ENCODE measurements around the gene GPR141. TPM values are rescaled to one million over a fixed set of nuclear protein-coding genes. Genes with fewer than 3 reads are reported as not detected.

The GPR141 gene
- total RNA-seq, 1 donor from 2014 or later = 0.33 TPM

DNA sequence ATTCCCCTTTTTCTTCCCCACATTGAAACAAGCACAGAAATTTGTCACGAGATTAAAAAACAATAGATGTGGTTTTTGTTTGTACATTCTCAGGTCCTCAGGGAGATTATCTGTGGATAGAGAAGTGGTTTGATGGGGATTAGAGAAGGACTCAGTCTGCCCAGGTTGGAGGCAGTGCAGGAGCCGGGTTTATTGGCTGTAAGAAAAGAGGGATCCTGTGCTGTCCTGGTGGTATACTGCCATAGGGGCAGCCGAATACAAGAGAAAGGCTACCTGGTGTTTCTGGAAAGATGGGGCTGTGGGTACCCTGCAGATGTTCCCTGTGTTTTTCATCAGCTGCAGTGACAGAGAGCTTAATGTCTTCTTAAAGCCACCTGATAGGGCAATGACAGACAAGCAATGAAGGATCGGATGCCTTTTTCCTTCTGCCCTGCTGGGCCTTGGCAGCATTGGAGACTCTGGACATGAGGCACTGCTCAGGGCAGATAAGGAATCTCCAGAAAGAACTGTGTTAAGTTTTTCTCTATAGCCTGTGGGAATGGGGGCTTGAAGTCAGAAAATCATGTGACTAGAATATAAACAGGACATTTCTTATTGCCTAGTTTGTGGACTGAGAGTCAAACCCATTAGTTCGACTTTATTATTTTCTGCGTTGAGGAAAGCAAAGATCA is 18.1 kb upstream of the GPR141 start:
- no peaks in the 10 kb centered on the region for H3K4me1 ChIP-seq
- no peaks in the 10 kb centered on the region for H3K27me3 ChIP-seq (ENCODE audit: low read depth)
- DNase-seq = no peak
- H3K4me3 ChIP-seq = no peak overlapping the region
- no peaks in the 10 kb centered on the region for H3K9me3 ChIP-seq (replicated peaks)
- TF ChIP-seq, protein P1, sequence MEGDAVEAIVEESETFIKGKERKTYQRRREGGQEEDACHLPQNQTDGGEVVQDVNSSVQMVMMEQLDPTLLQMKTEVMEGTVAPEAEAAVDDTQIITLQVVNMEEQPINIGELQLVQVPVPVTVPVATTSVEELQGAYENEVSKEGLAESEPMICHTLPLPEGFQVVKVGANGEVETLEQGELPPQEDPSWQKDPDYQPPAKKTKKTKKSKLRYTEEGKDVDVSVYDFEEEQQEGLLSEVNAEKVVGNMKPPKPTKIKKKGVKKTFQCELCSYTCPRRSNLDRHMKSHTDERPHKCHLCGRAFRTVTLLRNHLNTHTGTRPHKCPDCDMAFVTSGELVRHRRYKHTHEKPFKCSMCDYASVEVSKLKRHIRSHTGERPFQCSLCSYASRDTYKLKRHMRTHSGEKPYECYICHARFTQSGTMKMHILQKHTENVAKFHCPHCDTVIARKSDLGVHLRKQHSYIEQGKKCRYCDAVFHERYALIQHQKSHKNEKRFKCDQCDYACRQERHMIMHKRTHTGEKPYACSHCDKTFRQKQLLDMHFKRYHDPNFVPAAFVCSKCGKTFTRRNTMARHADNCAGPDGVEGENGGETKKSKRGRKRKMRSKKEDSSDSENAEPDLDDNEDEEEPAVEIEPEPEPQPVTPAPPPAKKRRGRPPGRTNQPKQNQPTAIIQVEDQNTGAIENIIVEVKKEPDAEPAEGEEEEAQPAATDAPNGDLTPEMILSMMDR (IDR thresholded peaks at IDR 0.05; ENCODE audit: borderline replicate concordance) = no peak
- intact Hi-C loops (cut with micrococcal nuclease) = no loop called here
- H3K36me3 ChIP-seq = no peaks in the 10 kb centered on the region
- H3K27ac ChIP-seq (replicated peaks) = no peak overlapping the region

DNA sequence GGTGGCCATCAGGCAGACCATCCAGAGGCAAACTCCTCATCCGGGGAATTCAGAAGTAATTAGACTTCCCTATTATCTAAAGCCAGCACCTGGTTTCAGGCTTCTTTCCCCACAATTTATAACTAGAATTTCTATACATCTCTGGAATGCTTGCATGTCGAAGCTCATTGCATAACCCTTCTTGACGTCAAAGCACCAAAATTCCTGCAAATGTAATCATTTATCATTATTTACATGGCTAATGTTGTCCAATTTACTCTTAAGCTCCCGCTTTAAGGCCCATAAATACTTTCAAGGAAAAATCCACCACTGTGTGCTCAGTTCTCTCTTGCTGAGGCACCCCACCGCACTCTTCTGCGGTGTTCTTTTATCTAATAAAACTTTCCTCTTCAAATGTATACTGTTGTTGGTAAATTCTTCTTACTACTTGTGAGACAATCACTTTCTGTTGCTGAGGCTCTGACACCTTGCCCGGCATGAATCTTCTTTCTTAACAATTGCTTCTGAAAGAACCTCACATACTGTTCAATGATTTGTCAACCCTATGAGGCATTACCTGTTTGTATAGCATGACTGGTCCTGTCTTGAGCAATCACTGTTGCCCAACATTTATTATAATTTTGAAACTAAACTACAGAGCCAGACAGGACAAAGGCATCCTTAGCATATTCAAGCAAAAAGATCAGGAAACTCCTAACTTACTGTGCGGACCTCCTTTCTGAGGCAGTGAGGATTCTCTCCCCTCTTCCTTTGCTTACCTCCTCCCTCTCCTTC is 17.4 kb upstream of the GPR141 start:
- intact Hi-C loops (cut with micrococcal nuclease) = no loop called here
- no peaks in the 10 kb centered on the region for H3K9me3 ChIP-seq (replicated peaks)
- H3K4me3 ChIP-seq = no peak overlapping the region
- no peaks in the 10 kb centered on the region for H3K27me3 ChIP-seq (ENCODE audit: low read depth)
- no peaks in the 10 kb centered on the region for H3K36me3 ChIP-seq
- no peak for DNase-seq
- no peak overlapping the region for H3K27ac ChIP-seq (replicated peaks)
- TF ChIP-seq, protein P1 (IDR thresholded peaks at IDR 0.05; ENCODE audit: borderline replicate concordance) = no peak
- no peaks in the 10 kb centered on the region for H3K4me1 ChIP-seq

DNA sequence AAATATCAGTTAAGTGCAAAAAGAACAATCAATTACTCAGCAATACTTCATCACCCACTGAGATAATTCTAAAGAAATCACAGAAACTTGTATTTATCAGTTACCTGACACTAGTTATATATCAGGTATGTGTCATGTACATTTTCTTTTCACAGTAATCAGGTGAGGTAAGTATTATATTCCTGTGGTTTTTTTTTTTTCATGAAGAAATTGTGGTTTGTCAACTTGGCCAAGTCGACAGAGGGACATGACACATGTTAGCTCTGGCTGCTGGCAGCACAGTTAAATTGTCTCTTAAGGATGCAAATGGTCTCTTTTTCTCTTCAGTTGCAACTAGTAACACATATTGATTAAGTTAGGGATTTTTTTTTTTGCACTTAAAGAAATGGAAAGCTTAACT is 13.7 kb upstream of the GPR141 start:
- Histone ChIP-seq H3K4me3 (no peak overlapping the region), H3K27ac (replicated peaks) (no peak overlapping the region), H3K9me3 (replicated peaks) (no peaks in the 10 kb centered on the region), H3K27me3 (ENCODE audit: low read depth) (no peaks in the 10 kb centered on the region), H3K36me3 (no peaks in the 10 kb centered on the region), H3K4me1 (no peaks in the 10 kb centered on the region)
- no peak for DNase-seq
- intact Hi-C loops (cut with micrococcal nuclease) = no loop called here
- TF ChIP-seq, protein P1 (IDR thresholded peaks at IDR 0.05; ENCODE audit: borderline replicate concordance) = no peak

DNA sequence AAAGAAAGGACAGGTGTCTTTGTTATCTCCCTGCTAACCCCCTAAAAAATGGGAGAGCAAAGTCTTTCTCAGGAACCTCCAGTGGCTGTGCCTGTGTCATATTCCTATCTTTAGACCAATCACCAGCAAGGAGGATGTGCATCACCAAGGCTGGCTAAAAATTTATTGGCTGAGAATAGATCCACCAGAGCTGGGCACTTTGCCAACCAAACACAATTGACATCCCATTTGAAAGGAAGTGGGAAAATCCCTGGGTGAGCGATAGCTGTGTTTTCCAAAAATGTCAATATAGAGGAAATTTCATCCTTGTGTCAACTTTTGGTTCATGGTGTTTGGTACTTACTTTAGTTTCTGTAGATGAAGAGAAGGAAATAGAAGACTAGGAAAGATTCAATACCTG is 13.1 kb upstream of the GPR141 start:
- Histone ChIP-seq H3K4me3 (no peak overlapping the region), H3K27me3 (ENCODE audit: low read depth) (no peaks in the 10 kb centered on the region), H3K4me1 (no peaks in the 10 kb centered on the region), H3K36me3 (no peaks in the 10 kb centered on the region), H3K9me3 (replicated peaks) (no peaks in the 10 kb centered on the region), H3K27ac (replicated peaks) (no peak overlapping the region)
- intact Hi-C loops (cut with micrococcal nuclease) = no loop called here
- TF ChIP-seq, protein P1 (IDR thresholded peaks at IDR 0.05; ENCODE audit: borderline replicate concordance) = no peak
- no peak for DNase-seq

DNA sequence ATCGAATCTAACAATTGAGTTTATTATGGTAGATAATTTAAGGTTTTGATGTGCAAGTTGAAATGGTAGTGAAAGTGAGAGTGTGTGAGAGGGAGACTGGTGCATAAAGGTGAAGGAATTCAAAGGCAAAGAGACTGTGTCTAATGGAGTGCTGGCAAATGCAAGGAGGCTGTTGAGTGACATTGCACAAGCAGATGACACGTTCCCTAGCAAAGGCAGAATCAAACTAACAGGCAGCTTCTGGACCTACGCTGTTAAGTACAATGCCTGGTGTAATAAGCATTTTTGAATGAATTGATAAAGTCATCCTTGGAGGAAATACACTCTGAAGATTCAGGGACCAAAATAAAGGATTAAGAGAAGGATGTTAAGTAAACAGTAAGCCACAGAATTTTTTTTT is 11.7 kb upstream of the GPR141 start:
- Histone ChIP-seq H3K9me3 (replicated peaks) (no peaks in the 10 kb centered on the region), H3K4me3 (no peak overlapping the region), H3K27ac (replicated peaks) (no peak overlapping the region), H3K27me3 (ENCODE audit: low read depth) (no peaks in the 10 kb centered on the region), H3K4me1 (no peaks in the 10 kb centered on the region), H3K36me3 (no peaks in the 10 kb centered on the region)
- no peak for DNase-seq
- intact Hi-C loops (cut with micrococcal nuclease) = no loop called here
- TF ChIP-seq, protein P1 (IDR thresholded peaks at IDR 0.05; ENCODE audit: borderline replicate concordance) = no peak
